Measurements from ENCODE around the gene GSTK1.

GRCh38 chr7:143221737-143222136, 41.5 kb upstream of the GSTK1 start, which contains the start of gene TAS2R40:
- TF ChIP-seq CTCF (IDR thresholded peaks at IDR 0.05) (no peak), POLR2A (IDR thresholded peaks at IDR 0.05) (no peak)
